AG04450 (cell line): Measurements from ENCODE around the gene BIRC7. TPM values are rescaled to one million over a fixed set of nuclear protein-coding genes. Genes with fewer than 3 reads are reported as not detected.

ENCODE experiments used
- CTCF ChIA-PET: fragments of 300-600, 350-600 bp; formaldehyde crosslinking; extraction: SDS; loops from one replicate; lab custom pipeline; 2022; ENCODE audit warnings: antibody characterized with exemption, inconsistent platforms; lab: Charles Lee
- POLR2A ChIA-PET: fragments of 350-600 bp; formaldehyde crosslinking; extraction: SDS; loops from one replicate; lab custom pipeline; 2021; ENCODE audit warnings: antibody characterized with exemption, inconsistent platforms; lab: Yijun Ruan, JAX
- DNase-seq: peaks from one replicate; pipeline ENCODE4 v3.0.0-alpha.2; 2011; ENCODE audit warnings: low read depth, low spot score
- H3K27ac ChIP-seq: one replicate; pipeline ENCODE4 v1.5.1; 2012; ENCODE audit warnings: low read depth, low read length, control low read depth
- H3K27me3 ChIP-seq: one replicate; pipeline ENCODE4 v1.6.0; 2012; ENCODE audit warnings: low read length; ENCODE audit not compliant: control insufficient read depth, insufficient read depth
- H3K4me3 ChIP-seq: 2 replicates; pipeline ENCODE4 v1.5.1; 2011; ENCODE audit warnings: mild to moderate bottlenecking, low read depth, low read length, control low read depth
- H3K9me3 ChIP-seq: 2 replicates; pipeline ENCODE4 v1.5.1; 2012; ENCODE audit warnings: low read length; ENCODE audit not compliant: control insufficient read depth, insufficient read depth
- CTCF ChIP-seq: IDR thresholded peaks from 2 replicates; pipeline ENCODE4 v1.5.1; 2011; ENCODE audit warnings: low read depth, low read length, control low read depth, inconsistent platforms
- polyA plus RNA-seq: library from polyadenylated mRNA; depleted of rRNA; stranded (reverse); fragments of >200 nt; gene quantifications from 2 replicates; pipeline ENCODE4 v1.2.3, GENCODE V29; 2011; rRNA removed
- small RNA-seq: library from RNA; depleted of rRNA; stranded (forward); fragments of <200 nt; gene quantifications from one replicate; pipeline ENCODE3, GENCODE V24; 2012; ENCODE audit warnings: low read depth; ENCODE audit not compliant: insufficient read length

Gene BIRC7
- polyA plus RNA-seq, 1 experiment, result not detected

DNA sequence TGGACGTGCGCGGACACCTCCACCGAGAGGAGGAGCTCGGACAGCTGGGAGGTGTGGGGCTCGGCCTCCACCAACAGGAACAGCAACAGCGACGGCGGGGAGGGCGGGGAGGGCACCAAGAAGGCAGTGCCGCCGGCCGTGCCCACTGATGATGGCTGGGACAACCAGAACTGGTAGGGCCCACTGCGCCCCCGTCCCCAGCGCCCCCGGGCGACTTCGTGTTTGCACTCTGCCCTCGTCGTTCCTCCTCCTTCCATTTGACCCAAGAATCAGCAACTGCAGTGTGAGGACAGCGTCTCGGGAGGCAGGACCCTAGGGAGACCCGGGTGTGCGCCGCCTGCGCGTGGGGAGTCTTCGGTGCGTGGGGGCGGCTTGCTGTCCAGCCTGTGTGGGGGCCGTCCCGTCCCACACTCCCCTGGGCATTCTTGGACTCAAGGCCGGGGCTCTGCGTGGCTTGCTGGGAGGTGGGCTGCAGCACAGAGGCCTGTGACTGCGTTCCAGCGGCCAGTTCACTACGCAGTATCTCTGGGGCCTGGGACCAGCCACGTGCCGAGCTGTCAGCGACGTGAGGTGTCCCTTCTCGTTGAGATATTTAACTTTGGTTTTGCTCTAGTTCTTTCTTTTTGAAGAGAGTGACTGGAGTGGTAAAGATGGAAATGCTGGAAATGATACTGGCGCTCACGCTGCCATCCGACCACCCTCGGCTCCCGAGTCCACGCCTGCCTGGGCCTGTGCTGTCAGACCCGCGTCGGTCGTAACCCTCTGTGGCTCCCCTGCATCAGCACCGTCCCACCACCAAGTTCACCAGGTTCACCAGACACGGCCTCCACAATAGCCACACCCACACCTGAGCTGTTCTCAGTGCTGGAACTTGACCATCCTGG lies 52.2 kb downstream of the BIRC7 start:
- H3K27ac ChIP-seq, result no peak overlapping the region
- no peak for DNase-seq
- H3K4me3 ChIP-seq, result no peak overlapping the region
- POLR2A ChIA-PET, result interaction anchor here (0.6 to 0.7 kb wide), 2 partner anchors 9 to 16 kb away, joined by 3 read pairs; partner anchors contain the start of gene ARFGAP1
- H3K27me3 ChIP-seq, result no peaks in the 10 kb centered on the region
- H3K9me3 ChIP-seq, result no peaks in the 10 kb centered on the region
- CTCF ChIA-PET, result interaction anchor here (1.1 kb wide), 1 partner anchor 65 kb away, joined by 3 read pairs; no protein-coding TSS in a partner anchor
- TF ChIP-seq CTCF, result no peak

- TF ChIP-seq CTCF, result no peak
- H3K4me3 ChIP-seq, result no peak overlapping the region
- no peak for DNase-seq
- H3K27ac ChIP-seq, result no peak overlapping the region
- H3K27me3 ChIP-seq, result no peaks in the 10 kb centered on the region
- H3K9me3 ChIP-seq, result no peaks in the 10 kb centered on the region
- ChIA-PET CTCF (no interaction called here), POLR2A (interaction anchor here (0.7 kb wide), 1 partner anchor 16 kb away, joined by 3 read pairs; the partner anchor contains the start of gene ARFGAP1)
Observed at GRCh38 chr20:63288581-63289251, 53.0 kb downstream of the BIRC7 start.

- H3K4me3 ChIP-seq, result no peak overlapping the region
- no peaks in the 10 kb centered on the region for H3K9me3 ChIP-seq
- TF ChIP-seq CTCF, result no peak
- peaks cover 4% of the 10 kb centered on the region for H3K27me3 ChIP-seq
- CTCF ChIA-PET, result no interaction called here
- DNase-seq, result no peak
- H3K27ac ChIP-seq, result no peak overlapping the region
- POLR2A ChIA-PET, result no interaction called here
Observed at GRCh38 chr20:63289311-63290135, 53.8 kb downstream of the BIRC7 start.

Small RNAs within 50 kb of the gene (small RNA-seq; reads per million reads assigned to genes)
- gene MIR3196 (not detected), gene MIR4326 (1.1 reads per million)

Other genes with a start within 250 kb of the BIRC7 start
- gene BHLHE23, start 228.9 kb upstream of the BIRC7 start, polyA plus RNA-seq, result not detected in 2 replicates
- 22.3 and 22.4 TPM in 2 replicates for gene YTHDF1, start 19.8 kb upstream of the BIRC7 start, polyA plus RNA-seq
- not detected in 2 replicates for gene NKAIN4, start 18.6 kb downstream of the BIRC7 start, polyA plus RNA-seq
- 52.6 and 70.9 TPM in 2 replicates for gene ARFGAP1, start 36.9 kb downstream of the BIRC7 start, polyA plus RNA-seq
- gene COL20A1, start 57.3 kb downstream of the BIRC7 start, polyA plus RNA-seq, result not detected in 2 replicates
- not detected in 2 replicates for gene CHRNA4, start 125.4 kb downstream of the BIRC7 start, polyA plus RNA-seq
- gene KCNQ2, start 236.8 kb downstream of the BIRC7 start, polyA plus RNA-seq, result not detected in 2 replicates